ENCODE data around the gene ST6GALNAC3.

Gene ST6GALNAC3

DNA sequence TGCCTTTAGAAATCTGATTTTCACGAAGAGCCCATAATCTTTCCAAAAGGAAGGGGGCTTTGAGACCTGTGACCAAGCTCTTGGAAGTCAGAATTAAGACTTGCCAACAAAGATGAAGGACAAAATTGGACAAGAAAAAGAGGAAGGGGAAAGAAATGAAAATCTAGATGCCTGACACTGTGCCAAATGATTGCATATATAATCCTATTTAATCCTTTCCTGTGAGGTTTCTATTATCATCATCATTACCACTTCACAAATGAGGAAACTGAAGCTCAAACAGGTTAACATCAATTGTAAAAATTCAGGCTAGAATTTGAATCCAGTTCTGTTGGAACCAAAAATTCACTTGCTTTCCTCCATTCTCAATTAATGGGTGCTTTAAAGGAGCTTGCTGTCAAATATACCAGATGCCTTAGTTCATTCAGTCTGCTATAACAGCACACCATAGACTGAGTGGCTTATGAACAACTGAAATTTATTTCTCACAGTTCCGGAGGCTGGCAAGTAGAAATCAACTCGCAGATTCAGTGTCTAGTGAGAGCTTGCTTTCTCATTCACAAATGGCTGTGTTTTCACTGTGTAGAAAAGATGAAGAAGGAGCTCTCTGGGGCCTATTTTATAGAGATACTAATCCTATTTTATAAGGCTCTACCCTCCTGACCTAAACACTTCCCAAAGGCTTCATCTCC lies 595.2 kb downstream of the ST6GALNAC3 start:
- DNase-seq (ENCODE audit: extremely low read depth in 1 of 2, low read depth in 1 of 2), result no peak

DNA sequence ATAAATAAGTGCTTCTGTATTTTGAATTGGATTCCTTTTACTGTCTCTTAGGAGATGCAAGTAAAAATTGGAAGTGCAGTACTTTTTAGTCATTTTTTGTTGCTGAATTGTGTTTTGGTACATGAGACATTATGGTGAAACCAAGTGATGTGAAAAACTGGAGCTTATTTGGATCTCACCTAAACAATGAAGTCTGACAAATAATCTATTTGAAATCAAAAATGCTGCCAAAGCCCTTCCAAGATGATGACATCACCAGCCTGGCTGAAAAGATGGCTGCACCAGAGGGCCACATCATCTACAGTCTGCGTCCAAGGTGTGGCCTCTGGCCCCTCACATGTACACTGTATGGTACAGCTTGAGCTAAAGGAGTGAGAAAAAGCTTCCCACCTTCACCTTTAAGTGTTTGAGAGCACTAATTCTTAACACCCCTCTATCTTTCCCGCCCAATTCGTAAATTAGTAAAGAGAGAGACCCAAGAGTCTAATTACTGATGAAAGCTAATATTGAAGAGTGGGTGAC lies 600.2 kb downstream of the ST6GALNAC3 start:
- no peak for DNase-seq (ENCODE audit: extremely low read depth in 1 of 2, low read depth in 1 of 2)

DNA sequence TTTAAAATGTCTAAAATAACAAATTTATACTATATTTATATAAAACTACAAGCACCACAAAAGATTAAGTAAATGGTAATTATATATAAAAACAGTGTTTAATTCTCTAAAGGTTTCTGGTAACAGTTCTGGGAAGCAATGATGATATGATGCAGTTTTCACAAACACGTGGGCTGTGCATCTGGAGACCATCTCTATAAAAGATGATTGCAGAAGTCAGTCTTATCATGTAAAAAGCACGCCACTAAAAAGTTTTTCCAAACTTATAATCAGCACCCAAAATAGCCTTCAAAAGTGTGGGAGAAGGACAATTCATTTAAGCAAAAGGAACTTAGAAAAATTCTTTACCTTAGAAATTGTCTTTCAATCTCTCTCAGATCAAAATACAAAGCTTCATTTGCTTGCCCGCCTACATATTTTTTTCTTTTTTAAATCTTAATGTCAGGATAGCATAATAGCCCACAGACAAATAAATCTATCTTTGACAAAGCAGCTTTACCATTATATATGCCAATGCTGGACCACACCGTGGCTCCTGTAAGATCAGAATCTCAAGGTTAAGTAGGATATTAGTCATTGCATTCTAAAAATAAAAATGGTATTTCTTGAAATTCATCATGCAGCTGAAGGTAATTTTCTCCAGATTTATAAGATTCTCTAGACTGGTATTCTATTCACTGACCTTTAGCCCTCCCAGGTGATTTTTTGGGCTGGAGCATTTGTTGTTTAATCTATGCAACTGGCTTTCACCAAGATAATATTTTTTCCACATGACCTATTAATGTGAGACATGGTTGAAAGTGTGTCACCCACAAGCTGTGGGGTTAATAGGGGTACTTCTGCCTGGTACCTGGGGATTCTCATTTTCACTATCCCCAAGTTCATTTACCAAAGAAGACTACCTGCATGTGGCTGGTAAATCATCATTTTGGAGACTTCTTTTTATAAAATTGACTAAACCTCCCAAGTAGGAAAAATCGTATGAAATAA lies 603.2 kb downstream of the ST6GALNAC3 start:
- no peak for DNase-seq (ENCODE audit: extremely low read depth in 1 of 2, low read depth in 1 of 2)

DNA sequence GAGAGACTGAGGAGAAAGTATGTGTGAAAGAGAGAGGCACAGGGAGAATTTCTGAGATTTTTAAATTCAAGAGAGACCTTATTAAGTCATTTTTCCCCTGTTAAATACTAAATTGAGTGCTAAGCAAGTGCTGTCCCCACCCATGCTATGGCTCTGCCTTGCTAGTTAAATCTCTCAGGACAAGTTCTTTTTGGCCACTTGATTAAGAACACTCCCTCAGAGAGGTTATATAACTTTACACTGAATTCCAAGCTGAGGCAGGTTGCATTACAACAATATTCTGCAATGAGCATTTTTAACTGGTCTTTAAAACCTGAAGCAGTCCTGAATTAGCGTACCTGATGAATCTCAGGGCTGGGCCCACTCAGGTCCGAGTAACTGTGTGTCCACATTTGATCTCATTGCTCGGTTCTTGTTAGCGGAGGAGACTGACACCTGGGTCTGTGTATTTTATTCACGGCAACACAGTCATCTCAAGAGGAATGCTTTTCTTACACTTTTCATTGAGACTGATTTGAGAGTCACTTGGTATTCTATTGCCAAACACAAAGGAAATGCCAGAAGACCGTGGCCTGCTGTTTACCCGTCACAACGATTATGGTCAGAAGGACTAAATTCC lies 605.1 kb downstream of the ST6GALNAC3 start:
- no peak for DNase-seq (ENCODE audit: extremely low read depth in 1 of 2, low read depth in 1 of 2)

DNA sequence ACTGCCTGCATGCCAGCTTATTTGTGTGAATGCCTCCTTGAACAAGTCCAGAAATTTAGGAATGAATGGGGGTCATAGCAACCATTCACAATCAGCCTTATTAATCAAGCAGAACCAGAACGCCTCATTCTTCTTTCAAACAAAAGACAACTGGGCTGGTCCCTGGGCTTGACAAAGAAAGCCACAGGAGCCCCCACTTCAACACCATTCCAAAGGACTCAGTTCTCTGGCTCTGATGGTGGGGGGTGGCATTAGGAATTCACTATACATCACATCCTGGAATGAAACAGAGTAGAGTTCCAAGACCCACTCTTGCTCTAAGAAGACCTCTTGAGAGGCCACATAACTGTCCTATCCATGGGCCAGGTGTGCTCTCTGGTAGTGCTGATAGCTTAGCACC lies 606.1 kb downstream of the ST6GALNAC3 start:
- DNase-seq (ENCODE audit: extremely low read depth in 1 of 2, low read depth in 1 of 2), result no peak

DNA sequence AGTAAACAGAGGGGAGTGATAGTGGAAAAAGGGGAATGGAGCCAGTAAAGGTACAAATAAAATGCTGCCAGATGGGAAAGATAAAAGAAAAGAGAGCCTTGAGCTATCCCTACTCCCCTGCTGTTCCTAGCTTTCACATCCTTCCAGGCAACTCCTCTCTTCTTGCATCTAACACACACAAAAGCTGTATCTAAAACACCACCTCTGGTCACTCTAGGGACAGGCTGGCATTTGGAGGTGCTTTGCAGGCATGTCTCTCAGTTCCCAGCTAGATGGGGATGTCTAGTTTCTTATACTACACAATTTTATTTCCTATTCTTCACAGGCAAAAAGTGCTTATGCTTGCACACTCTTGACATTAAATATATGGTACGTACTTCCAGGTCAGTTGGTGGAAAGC lies 607.6 kb downstream of the ST6GALNAC3 start:
- no peak for DNase-seq (ENCODE audit: extremely low read depth in 1 of 2, low read depth in 1 of 2)
